ENCODE results near the gene PCDHA6. TPM values are rescaled to one million over a fixed set of nuclear protein-coding genes. Genes with fewer than 3 reads are reported as not detected.
"Not testable (repeated sequence)": the region's sequence is repeated elsewhere in the genome, so short reads cannot be mapped to it uniquely, and the experiment has no call there.

Gene PCDHA6
- total and polyA plus RNA-seq, 2 donors from 2014 or later = 0.80 to 3.6 TPM

DNA sequence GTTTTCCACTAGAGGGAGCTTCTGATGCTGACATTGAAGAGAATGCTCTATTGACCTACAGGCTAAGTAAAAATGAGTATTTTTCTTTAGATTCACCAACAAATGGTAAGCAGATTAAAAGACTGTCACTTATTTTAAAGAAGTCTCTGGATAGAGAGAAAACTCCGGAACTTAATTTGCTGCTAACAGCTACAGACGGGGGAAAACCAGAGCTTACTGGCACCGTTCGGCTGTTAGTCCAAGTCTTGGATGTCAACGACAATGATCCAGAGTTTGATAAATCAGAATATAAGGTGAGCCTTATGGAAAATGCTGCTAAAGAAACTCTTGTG, 41.8 kb downstream of the PCDHA6 start:
- intact Hi-C loops (cut with DNase I) = no loop called here
- FAIRE-seq = no peak

DNA sequence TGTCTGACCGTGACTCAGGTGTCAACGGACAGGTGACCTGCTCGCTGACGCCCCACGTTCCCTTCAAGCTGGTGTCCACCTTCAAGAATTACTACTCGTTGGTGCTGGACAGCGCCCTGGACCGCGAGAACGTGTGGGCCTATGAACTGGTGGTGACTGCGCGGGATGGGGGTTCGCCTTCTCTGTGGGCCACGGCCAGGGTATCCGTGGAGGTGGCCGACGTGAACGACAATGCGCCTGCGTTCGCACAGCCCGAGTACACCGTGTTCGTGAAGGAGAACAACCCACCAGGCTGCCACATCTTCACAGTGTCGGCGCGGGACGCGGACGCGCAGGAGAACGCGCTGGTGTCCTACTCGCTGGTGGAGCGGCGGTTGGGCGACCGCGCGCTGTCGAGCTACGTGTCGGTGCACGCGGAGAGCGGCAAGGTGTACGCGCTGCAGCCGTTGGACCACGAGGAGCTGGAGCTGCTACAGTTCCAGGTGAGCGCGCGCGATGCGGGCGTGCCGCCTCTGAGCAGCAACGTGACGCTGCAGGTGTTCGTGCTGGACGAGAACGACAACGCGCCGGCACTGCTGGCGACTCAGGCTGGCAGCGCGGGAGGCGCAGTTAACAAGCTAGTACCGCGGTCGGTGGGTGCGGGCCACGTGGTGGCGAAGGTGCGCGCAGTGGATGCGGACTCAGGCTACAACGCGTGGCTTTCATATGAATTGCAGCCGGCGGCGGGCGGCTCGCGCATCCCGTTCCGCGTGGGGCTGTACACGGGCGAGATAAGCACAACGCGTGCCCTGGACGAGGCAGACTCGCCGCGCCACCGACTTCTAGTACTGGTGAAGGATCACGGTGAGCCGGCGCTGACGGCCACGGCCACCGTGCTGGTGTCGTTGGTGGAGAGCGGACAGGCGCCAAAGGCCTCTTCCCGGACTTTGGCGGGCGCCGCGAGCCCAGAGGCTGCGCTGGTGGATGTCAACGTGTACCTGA, 42.8 kb downstream of the PCDHA6 start:
- H3K27me3 ChIP-seq (ENCODE audit: control insufficient read depth, insufficient read depth, low read length) = no peaks in the 10 kb centered on the region
- intact Hi-C loops (cut with DNase I) = no loop called here
- TF ChIP-seq CTCF (IDR thresholded peaks at IDR 0.05; ENCODE audit: borderline replicate concordance, extremely low read depth, insufficient read depth) = no peak
- peaks cover 0 to 10% (median 3%) of the 10 kb centered on the region in 3 donors for H3K9me3 ChIP-seq (ENCODE audit: control insufficient read depth in 2 of 3, insufficient read depth in 1 of 3, low read length in 3 of 3)
- no peak overlapping the region for H3K4me3 ChIP-seq (ENCODE audit: low read length in 3 of 3)
- no peak overlapping the region for H3K27ac ChIP-seq (ENCODE audit: low read depth in 2 of 2, low read length in 2 of 2)
- DNase-seq (peak in 1 of 5 donors; percentile 66), FAIRE-seq (no peak)
- no peak overlapping the region for H3K9ac ChIP-seq (ENCODE audit: low read length in 3 of 3)
- H3K4me1 ChIP-seq (ENCODE audit: control insufficient read depth in 2 of 3, insufficient read depth in 2 of 3, low read depth in 1 of 3, low read length in 3 of 3) = no peaks in the 10 kb centered on the region
- H3K36me3 ChIP-seq (ENCODE audit: control insufficient read depth in 2 of 3, insufficient read depth in 3 of 3, low read length in 3 of 3) = no peaks in the 10 kb centered on the region

More for the DNA sequence above, 41.8 kb downstream of the PCDHA6 start:
- H3K9ac ChIP-seq (ENCODE audit: low read length in 3 of 3) = no peak overlapping the region
- no peaks in the 10 kb centered on the region for H3K4me1 ChIP-seq (ENCODE audit: control insufficient read depth in 2 of 3, insufficient read depth in 2 of 3, low read depth in 1 of 3, low read length in 3 of 3)
- TF ChIP-seq CTCF (IDR thresholded peaks at IDR 0.05; ENCODE audit: borderline replicate concordance, extremely low read depth, insufficient read depth) = no peak
- no peaks in the 10 kb centered on the region for H3K36me3 ChIP-seq (ENCODE audit: control insufficient read depth in 2 of 3, insufficient read depth in 3 of 3, low read length in 3 of 3)
- peaks cover 0 to 13% (median 3%) of the 10 kb centered on the region in 3 donors for H3K9me3 ChIP-seq (ENCODE audit: control insufficient read depth in 2 of 3, insufficient read depth in 1 of 3, low read length in 3 of 3)
- no peak for DNase-seq
- no peaks in the 10 kb centered on the region for H3K27me3 ChIP-seq (ENCODE audit: control insufficient read depth, insufficient read depth, low read length)
- peak overlapping the region in 2 of 3 donors; percentile 24 to 38 for H3K4me3 ChIP-seq (ENCODE audit: low read length in 3 of 3)
- no peak overlapping the region for H3K27ac ChIP-seq (ENCODE audit: low read depth in 2 of 2, low read length in 2 of 2)

- FAIRE-seq = no peak
- Histone ChIP-seq H3K27ac (ENCODE audit: low read depth in 2 of 2, low read length in 2 of 2) (no peak within 1 kb of the TSS), H3K4me3 (ENCODE audit: low read length in 3 of 3) (peak within 1 kb of the TSS in 1 of 3 donors; percentile 52), H3K27me3 (ENCODE audit: control insufficient read depth, insufficient read depth, low read length) (no peaks in the 10 kb centered on the region), H3K36me3 (ENCODE audit: control insufficient read depth in 2 of 3, insufficient read depth in 3 of 3, low read length in 3 of 3) (no peaks in the 10 kb centered on the region), H3K4me1 (ENCODE audit: control insufficient read depth in 2 of 3, insufficient read depth in 2 of 3, low read depth in 1 of 3, low read length in 3 of 3) (no peaks in the 10 kb centered on the region), H3K9me3 (ENCODE audit: control insufficient read depth in 2 of 3, insufficient read depth in 1 of 3, low read length in 3 of 3) (peaks cover 0 to 8% (median 2%) of the 10 kb centered on the region in 3 donors), H3K9ac (ENCODE audit: low read length in 3 of 3) (no peak within 1 kb of the TSS)
- intact Hi-C loops (cut with DNase I) = no loop called here
- no peak for DNase-seq
- TF ChIP-seq CTCF (IDR thresholded peaks at IDR 0.05; ENCODE audit: borderline replicate concordance, extremely low read depth, insufficient read depth) = no peak
Measured at GRCh38 chr5:140875085-140876065, 47.6 kb downstream of the PCDHA6 start, which contains the start of gene PCDHA12. Gene PCDHA12, plus strand, starts transcription at chr5:140875308. Its CDS starts 165 bp downstream, at chr5:140875473.

DNA sequence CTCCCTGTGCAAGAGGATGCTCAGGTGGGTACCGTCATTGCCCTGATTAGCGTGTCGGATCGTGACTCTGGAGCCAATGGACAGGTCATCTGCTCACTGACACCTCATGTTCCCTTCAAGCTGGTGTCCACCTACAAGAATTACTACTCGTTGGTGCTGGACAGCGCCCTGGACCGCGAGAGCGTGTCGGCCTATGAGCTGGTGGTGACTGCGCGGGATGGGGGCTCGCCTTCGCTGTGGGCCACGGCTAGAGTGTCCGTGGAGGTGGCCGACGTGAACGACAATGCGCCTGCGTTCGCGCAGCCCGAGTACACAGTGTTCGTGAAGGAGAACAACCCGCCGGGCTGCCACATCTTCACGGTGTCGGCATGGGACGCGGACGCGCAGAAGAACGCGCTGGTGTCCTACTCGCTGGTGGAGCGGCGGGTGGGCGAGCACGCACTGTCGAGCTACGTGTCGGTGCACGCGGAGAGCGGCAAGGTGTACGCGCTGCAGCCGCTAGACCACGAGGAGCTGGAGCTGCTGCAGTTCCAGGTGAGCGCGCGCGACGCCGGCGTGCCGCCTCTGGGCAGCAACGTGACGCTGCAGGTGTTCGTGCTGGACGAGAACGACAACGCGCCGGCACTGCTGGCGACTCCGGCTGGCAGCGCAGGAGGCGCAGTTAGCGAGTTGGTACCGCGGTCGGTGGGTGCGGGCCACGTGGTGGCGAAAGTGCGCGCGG, 48.9 kb downstream of the PCDHA6 start:
- H3K27me3 ChIP-seq (ENCODE audit: control insufficient read depth, insufficient read depth, low read length); H3K36me3 ChIP-seq (ENCODE audit: control insufficient read depth in 2 of 3, insufficient read depth in 3 of 3, low read length in 3 of 3); H3K9ac ChIP-seq (ENCODE audit: low read length in 3 of 3); H3K4me1 ChIP-seq (ENCODE audit: control insufficient read depth in 2 of 3, insufficient read depth in 2 of 3, low read depth in 1 of 3, low read length in 3 of 3); H3K4me3 ChIP-seq (ENCODE audit: low read length in 3 of 3); H3K27ac ChIP-seq (ENCODE audit: low read depth in 2 of 2, low read length in 2 of 2); H3K9me3 ChIP-seq (ENCODE audit: control insufficient read depth in 2 of 3, insufficient read depth in 1 of 3, low read length in 3 of 3); intact Hi-C loops (cut with DNase I); FAIRE-seq: not testable (repeated sequence)
- DNase-seq = peak in 1 of 5 donors; percentile 57
